Type B pancreatic cell (in vitro differentiated cells): ENCODE data around the gene SERPINA4. TPM values are rescaled to one million over a fixed set of nuclear protein-coding genes. Genes with fewer than 3 reads are reported as not detected.

ENCODE experiments used
- DNase-seq: peaks from one replicate; pipeline ENCODE4 v3.0.0; 2021; ENCODE audit warnings: mixed read lengths; ENCODE audit not compliant: unreplicated experiment; ENCODE audit errors: extremely low spot score
- H3K27ac Mint-ChIP-seq: 2 replicates; pipeline ENCODE4 v1.8.0; 2021; ENCODE audit warnings: mild to moderate bottlenecking, mixed read lengths
- H3K27me3 Mint-ChIP-seq: 2 replicates; pipeline ENCODE4 v1.8.0; 2021; ENCODE audit warnings: mixed read lengths
- H3K36me3 Mint-ChIP-seq: 2 replicates; pipeline ENCODE4 v1.8.0; 2021; ENCODE audit warnings: mixed read lengths
- H3K4me1 Mint-ChIP-seq: one replicate; pipeline ENCODE4 v1.8.0; 2021; ENCODE audit warnings: mixed read lengths; ENCODE audit not compliant: unreplicated experiment
- H3K4me3 Mint-ChIP-seq: 2 replicates; pipeline ENCODE4 v1.8.0; 2021; ENCODE audit warnings: mild to moderate bottlenecking, mixed read lengths
- H3K9me3 Mint-ChIP-seq: 2 replicates; pipeline ENCODE4 v1.8.0; 2021; ENCODE audit warnings: mixed read lengths
- CTCF ChIP-seq: fragments of 200-600 bp; sonication (generic); conservative IDR thresholded peaks from 2 replicates; pipeline ENCODE4 v1.5.0; 2021; ENCODE audit warnings: antibody characterized with exemption, mild to moderate bottlenecking
- total RNA-seq: library from RNA; stranded (reverse); gene quantifications from 2 replicates; pipeline ENCODE4 v1.2.1, GENCODE V29; 2021; ENCODE audit warnings: low replicate concordance

Gene SERPINA4
- total RNA-seq, 1 donor from 2014 or later = 1.4 TPM

- no peak for TF ChIP-seq CTCF
- Mint-ChIP-seq H3K27me3 (peaks cover 12% of the 10 kb centered on the region), H3K4me1 (no peaks in the 10 kb centered on the region), H3K4me3 (no peak overlapping the region), H3K27ac (no peak overlapping the region), H3K36me3 (peaks cover 3% of the 10 kb centered on the region), H3K9me3 (peaks cover 5% of the 10 kb centered on the region)
- no peak for DNase-seq
Measured at GRCh38 chr14:94617988-94618822, 57.0 kb downstream of the SERPINA4 start.

GRCh38 chr14:94619297-94619696 is 58.1 kb downstream of the SERPINA4 start:
- TF ChIP-seq CTCF = no peak
- H3K4me3 Mint-ChIP-seq = no peak overlapping the region
- H3K36me3 Mint-ChIP-seq = peaks cover 3% of the 10 kb centered on the region
- peaks cover 5% of the 10 kb centered on the region for H3K9me3 Mint-ChIP-seq
- no peak for DNase-seq
- H3K4me1 Mint-ChIP-seq = no peaks in the 10 kb centered on the region
- H3K27ac Mint-ChIP-seq = no peak overlapping the region
- H3K27me3 Mint-ChIP-seq = peaks cover 12% of the 10 kb centered on the region

Other genes starting within 250 kb of the SERPINA4 start
- 0.77 and 1.2 TPM in 2 replicates for gene SERPINA6, start 238.1 kb upstream of the SERPINA4 start, total RNA-seq
- not detected in 2 replicates for gene SERPINA2, start 194.7 kb upstream of the SERPINA4 start, total RNA-seq
- gene SERPINA1, start 172.8 kb upstream of the SERPINA4 start, total RNA-seq = 313 and 712 TPM in 2 replicates
- gene SERPINA11, start 108.6 kb upstream of the SERPINA4 start, total RNA-seq = 0.31 TPM in 1 of 2 replicates, not detected in the other
- not detected in 2 replicates for gene SERPINA9, start 85.2 kb upstream of the SERPINA4 start, total RNA-seq
- gene SERPINA12, start 52.0 kb upstream of the SERPINA4 start, total RNA-seq = not detected in 2 replicates
- gene SERPINA5, start 20.0 kb downstream of the SERPINA4 start, total RNA-seq = 4.9 and 7.7 TPM in 2 replicates
- 3.5 and 7.1 TPM in 2 replicates for gene SERPINA3, start 50.9 kb downstream of the SERPINA4 start, total RNA-seq
- 1.0 and 16.2 TPM in 2 replicates for gene GSC, start 208.7 kb downstream of the SERPINA4 start, total RNA-seq